ENCODE data around the gene IGHMBP2.
A peak's percentile ranks its signal among the peaks of the same experiment; 100 is the strongest.

The IGHMBP2 gene

DNA sequence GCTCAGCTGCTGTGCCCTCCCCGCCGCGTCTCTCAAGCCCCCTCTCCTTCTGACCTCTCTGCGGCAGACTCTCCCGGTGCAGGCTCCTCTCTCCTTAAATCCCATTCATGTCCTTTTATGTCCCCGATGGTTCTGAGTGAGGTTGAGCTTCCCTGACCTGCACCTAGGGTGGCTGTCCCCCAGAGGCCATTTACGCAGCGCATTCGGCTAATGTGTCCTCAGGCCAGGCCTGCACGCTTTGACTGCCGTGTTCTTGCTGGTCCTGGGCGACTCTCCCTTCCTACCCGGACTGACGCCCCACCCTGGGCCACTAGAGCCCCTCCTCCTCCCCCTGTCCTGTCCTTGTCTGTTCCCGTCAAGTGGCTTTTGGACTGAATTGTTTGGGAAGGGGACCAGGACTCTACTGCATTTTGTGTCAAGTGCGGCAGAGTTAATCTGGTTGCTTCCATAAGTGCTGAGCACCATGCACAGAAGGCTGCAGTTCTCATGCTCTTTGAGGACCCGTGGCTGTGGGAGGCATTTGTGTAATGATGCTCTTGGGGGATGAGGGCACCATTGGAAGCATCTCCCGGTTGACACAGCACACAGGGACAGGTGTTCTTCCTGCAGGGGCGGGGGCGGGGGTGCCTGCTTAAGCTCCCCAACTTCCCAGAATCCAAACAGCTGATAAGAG is 37.1 kb downstream of the IGHMBP2 start:
- DNase-seq (ENCODE audit: low read depth), result no peak
- no peak overlapping the region for H3K4me3 ChIP-seq (ENCODE audit: low read depth, low read length)
- TF ChIP-seq MYC (IDR thresholded peaks at IDR 0.05; ENCODE audit: low read depth, low read length) (no peak), POLR2A (IDR thresholded peaks at IDR 0.05; ENCODE audit: extremely low read depth, insufficient read length) (no peak)
- TF ChIP-seq, protein P1, sequence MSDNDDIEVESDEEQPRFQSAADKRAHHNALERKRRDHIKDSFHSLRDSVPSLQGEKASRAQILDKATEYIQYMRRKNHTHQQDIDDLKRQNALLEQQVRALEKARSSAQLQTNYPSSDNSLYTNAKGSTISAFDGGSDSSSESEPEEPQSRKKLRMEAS (IDR thresholded peaks at IDR 0.05; ENCODE audit: low read depth, low read length), result no peak
- TF ChIP-seq, protein P2, sequence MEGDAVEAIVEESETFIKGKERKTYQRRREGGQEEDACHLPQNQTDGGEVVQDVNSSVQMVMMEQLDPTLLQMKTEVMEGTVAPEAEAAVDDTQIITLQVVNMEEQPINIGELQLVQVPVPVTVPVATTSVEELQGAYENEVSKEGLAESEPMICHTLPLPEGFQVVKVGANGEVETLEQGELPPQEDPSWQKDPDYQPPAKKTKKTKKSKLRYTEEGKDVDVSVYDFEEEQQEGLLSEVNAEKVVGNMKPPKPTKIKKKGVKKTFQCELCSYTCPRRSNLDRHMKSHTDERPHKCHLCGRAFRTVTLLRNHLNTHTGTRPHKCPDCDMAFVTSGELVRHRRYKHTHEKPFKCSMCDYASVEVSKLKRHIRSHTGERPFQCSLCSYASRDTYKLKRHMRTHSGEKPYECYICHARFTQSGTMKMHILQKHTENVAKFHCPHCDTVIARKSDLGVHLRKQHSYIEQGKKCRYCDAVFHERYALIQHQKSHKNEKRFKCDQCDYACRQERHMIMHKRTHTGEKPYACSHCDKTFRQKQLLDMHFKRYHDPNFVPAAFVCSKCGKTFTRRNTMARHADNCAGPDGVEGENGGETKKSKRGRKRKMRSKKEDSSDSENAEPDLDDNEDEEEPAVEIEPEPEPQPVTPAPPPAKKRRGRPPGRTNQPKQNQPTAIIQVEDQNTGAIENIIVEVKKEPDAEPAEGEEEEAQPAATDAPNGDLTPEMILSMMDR (IDR thresholded peaks at IDR 0.05; ENCODE audit: low read depth, low read length), result no peak

DNA sequence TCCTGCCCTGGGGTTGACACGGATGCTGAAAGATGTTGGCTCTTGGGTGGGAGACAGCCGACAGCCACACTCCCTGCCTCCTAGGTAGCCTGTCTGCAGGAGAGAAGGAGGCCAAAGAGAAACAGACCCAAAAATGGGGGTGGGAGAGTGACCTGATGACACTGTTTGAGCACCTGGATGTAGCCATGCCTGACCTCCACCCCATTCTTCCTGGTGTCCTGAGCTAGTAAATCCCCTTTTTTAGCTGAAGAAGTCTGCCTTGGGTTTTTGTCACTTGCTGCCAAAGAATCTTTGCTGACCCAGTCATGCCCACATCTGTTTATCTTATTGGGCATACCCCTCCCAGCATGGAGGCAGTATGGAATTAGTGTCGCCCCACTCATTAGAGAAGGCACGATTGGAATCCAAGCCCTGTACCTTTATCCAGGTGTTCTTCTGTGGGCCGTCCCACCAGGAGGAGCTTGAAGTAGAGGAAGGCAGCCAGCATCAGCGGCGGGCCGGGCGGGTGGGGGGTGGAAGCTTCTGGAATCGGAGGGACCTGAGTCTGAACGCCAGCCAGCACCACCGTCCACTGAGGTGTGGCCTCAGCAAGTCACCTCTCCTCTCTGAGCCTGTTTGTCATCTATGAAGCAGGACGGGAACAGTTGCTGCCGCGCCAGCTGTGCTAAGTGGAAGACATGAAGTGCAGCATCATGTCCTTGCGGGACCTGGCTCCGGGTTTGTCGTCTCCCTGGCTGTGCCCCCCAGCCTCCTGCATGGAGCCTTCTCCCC is 37.8 kb downstream of the IGHMBP2 start:
- no peak for DNase-seq (ENCODE audit: low read depth)
- no peak overlapping the region for H3K4me3 ChIP-seq (ENCODE audit: low read depth, low read length)
- TF ChIP-seq MYC (IDR thresholded peaks at IDR 0.05; ENCODE audit: low read depth, low read length) (no peak), POLR2A (IDR thresholded peaks at IDR 0.05; ENCODE audit: extremely low read depth, insufficient read length) (no peak)
- TF ChIP-seq, protein P1 (IDR thresholded peaks at IDR 0.05; ENCODE audit: low read depth, low read length), result no peak
- TF ChIP-seq, protein P2 (IDR thresholded peaks at IDR 0.05; ENCODE audit: low read depth, low read length), result no peak

DNA sequence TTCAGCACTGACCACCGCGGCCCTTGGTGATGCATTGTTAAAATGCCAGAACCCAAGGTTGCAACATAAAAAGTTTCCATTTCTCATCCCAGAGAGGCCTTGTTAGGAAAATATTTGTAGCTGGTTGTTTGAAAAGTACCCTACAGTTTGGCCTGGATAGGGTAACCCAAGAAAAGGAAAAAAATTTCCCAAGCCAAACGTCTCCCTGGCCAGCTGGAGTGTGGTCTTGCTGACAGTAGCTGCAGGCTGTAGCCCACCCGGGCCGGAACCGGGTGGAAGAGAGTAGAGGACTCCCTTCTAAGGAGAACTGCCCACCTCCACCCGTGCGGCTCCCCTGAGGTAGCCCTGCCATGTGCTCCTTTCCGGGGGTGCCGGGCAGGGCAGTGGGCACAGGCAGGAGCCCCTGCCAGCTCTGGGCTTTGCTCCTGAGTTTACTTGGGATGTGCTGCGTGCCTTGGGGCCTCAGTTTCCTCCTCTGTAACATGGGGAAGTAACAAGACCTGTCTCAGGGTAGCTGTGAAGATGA is 38.5 kb downstream of the IGHMBP2 start:
- TF ChIP-seq, protein P1 (IDR thresholded peaks at IDR 0.05; ENCODE audit: low read depth, low read length), result no peak
- TF ChIP-seq MYC (IDR thresholded peaks at IDR 0.05; ENCODE audit: low read depth, low read length), result no peak
- H3K4me3 ChIP-seq (ENCODE audit: low read depth, low read length), result no peak overlapping the region
- DNase-seq (ENCODE audit: low read depth), result no peak

DNA sequence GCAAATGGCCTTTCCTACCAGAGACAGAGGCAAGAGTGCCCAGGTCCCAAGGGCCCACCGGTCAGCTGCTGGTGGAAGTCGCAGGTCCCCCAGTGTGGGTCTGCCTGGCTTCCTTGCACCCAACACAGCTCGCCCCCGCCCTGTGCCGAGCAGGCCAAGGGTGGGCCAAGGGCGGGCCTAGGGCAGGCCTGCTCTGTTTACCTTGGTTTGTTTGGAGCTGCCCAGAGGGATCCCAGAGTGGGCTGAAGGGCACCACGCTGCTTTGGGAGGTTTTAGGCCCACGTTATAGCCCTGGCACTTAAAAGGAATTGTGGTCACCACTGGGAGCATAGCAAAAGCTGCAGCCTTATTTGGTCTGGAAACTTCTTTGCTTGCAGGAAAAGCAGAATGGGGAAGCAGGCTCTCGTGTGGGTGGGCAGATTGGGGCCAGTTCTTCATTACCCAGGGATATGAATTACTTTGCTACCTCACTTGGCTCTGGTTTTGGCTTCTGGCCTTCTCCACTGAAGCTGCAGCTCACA is 39.1 kb downstream of the IGHMBP2 start:
- DNase-seq (ENCODE audit: low read depth), result peak; percentile 37
- TF ChIP-seq, protein P1 (IDR thresholded peaks at IDR 0.05; ENCODE audit: low read depth, low read length), result no peak
- H3K4me3 ChIP-seq (ENCODE audit: low read depth, low read length), result no peak overlapping the region

DNA sequence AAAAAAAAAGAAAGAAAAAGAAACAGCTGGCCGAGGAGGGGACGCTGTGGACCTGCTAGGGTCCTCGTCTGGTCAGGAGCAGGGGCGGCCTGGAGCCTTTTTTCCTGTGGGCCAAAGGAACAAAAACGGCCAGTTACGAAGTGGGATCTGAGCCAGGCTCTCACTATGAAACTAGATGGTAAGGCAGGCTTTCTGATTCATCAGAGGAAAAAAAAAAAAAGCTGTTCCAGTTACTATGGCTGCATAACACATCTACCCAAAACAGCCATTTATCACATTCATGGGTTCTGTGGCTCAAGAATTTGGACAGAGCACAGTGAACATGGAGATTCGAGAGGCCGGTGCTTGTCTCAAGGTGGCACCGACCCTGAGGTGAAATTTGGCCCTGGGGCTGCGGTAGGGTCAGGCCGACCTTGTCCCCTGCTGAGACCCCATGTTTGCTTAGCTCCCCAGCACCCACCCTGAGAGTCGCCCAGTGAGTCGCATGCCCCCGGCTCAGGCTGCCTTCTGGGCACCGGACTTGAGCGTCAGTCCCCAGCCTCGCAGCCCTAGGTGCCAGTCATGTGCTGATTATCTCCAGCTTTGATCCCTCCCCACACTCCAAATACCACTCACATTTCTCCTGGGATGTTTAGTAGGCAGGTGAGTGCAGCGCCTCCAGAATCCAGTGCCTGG is 42.9 kb downstream of the IGHMBP2 start:
- no peak for DNase-seq (ENCODE audit: low read depth)
- H3K4me3 ChIP-seq (ENCODE audit: low read depth, low read length), result no peak overlapping the region
- TF ChIP-seq MYC (IDR thresholded peaks at IDR 0.05; ENCODE audit: low read depth, low read length), result no peak
- no peak for TF ChIP-seq POLR2A (IDR thresholded peaks at IDR 0.05; ENCODE audit: extremely low read depth, insufficient read length)

DNA sequence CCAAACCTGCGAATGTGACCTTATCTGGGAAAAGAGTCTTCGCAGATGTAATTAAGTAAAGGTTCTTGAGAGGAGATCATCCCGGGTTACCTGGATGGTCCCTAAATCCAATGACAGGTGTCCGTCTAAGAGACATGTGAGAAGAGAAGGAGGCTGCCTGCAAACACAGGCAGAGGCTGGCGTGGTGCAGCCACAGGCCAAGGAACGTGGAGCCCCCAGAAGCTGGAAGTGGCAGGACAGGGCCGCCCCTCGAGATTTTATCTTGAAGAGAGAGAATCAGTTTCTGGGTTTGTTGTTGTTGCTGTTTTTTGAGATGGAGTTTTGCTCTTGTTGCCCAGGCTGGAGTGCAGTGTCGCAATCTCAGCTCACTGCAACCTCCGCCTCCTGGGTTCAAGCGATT is 43.5 kb downstream of the IGHMBP2 start:
- TF ChIP-seq, protein P2 (IDR thresholded peaks at IDR 0.05; ENCODE audit: low read depth, low read length), result no peak
- DNase-seq (ENCODE audit: low read depth), result no peak
- no peak overlapping the region for H3K4me3 ChIP-seq (ENCODE audit: low read depth, low read length)

DNA sequence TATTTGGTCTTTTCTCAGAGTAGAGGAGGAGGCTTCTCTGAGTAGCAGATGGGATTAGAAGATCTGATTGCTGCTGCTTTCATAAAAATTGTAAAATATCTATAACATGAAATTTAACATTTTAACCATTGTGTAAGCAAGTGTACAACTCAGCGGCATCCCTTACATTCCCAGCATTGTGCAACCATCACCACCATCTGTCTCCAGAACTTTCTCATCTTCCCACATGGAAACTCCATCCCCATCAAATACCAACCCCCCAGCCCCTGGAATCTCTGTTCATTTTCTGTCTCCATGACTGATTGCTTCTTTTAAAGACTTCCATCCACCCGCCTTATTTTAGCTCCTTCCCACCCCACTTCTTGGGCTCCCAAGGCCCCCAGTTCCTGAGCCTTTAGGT is 44.8 kb downstream of the IGHMBP2 start:
- DNase-seq (ENCODE audit: low read depth), result no peak
- TF ChIP-seq, protein P2 (IDR thresholded peaks at IDR 0.05; ENCODE audit: low read depth, low read length), result no peak
- TF ChIP-seq, protein P1 (IDR thresholded peaks at IDR 0.05; ENCODE audit: low read depth, low read length), result no peak
- TF ChIP-seq MYC (IDR thresholded peaks at IDR 0.05; ENCODE audit: low read depth, low read length), result no peak
- TF ChIP-seq POLR2A (IDR thresholded peaks at IDR 0.05; ENCODE audit: extremely low read depth, insufficient read length), result no peak

More for the DNA sequence above, 44.8 kb downstream of the IGHMBP2 start:
- no peak overlapping the region for H3K4me3 ChIP-seq (ENCODE audit: low read depth, low read length)

Measured in NB4 (cell line).